Superior temporal gyrus (tissue), 1 donor: ENCODE results near the gene YTHDF1.

Experiments
- DNase-seq: peaks from one replicate; pipeline ENCODE4 v3.0.0-alpha.2; 2016; ENCODE audit errors: extremely low spot score

The YTHDF1 gene

GRCh38 chr20:63185215-63185796 lies 30.6 kb downstream of the YTHDF1 start:
- DNase-seq = no peak

- DNase-seq = peak; percentile 40
Observed at GRCh38 chr20:63183422-63184146, 32.3 kb downstream of the YTHDF1 start.

GRCh38 chr20:63182946-63183415 lies 33.0 kb downstream of the YTHDF1 start:
- DNase-seq = no peak

- DNase-seq = no peak
Observed at GRCh38 chr20:63182425-63182824, 33.5 kb downstream of the YTHDF1 start.

GRCh38 chr20:63181226-63181625 lies 34.7 kb downstream of the YTHDF1 start:
- no peak for DNase-seq

GRCh38 chr20:63180569-63181185 lies 35.3 kb downstream of the YTHDF1 start:
- DNase-seq = peak; percentile 46

- DNase-seq = no peak
Observed at GRCh38 chr20:63179687-63180568, 36.0 kb downstream of the YTHDF1 start.

- peak; percentile 54 for DNase-seq
Observed at GRCh38 chr20:63178889-63179686, 36.8 kb downstream of the YTHDF1 start.

- no peak for DNase-seq
Observed at GRCh38 chr20:63178446-63178820, 37.5 kb downstream of the YTHDF1 start.

GRCh38 chr20:63177785-63178445 lies 38.0 kb downstream of the YTHDF1 start:
- no peak for DNase-seq

- DNase-seq = peak; percentile 36
Observed at GRCh38 chr20:63177134-63177784, 38.7 kb downstream of the YTHDF1 start.

- peak; percentile 13 for DNase-seq
Observed at GRCh38 chr20:63176427-63177133, 39.4 kb downstream of the YTHDF1 start.

- DNase-seq = no peak
Observed at GRCh38 chr20:63176034-63176426, 39.9 kb downstream of the YTHDF1 start.

GRCh38 chr20:63175038-63175895 lies 40.7 kb downstream of the YTHDF1 start:
- DNase-seq = no peak

- DNase-seq = no peak
Observed at GRCh38 chr20:63174309-63175037, 41.5 kb downstream of the YTHDF1 start.

GRCh38 chr20:63173552-63174191 lies 42.3 kb downstream of the YTHDF1 start:
- DNase-seq = no peak

- no peak for DNase-seq
Observed at GRCh38 chr20:63172726-63173125, 43.2 kb downstream of the YTHDF1 start.
